ENCODE data around the gene HS3ST5. TPM values are rescaled to one million over a fixed set of nuclear protein-coding genes. Genes with fewer than 3 reads are reported as not detected.
"Not testable (repeated sequence)": the region's sequence is repeated elsewhere in the genome, so short reads cannot be mapped to it uniquely, and the experiment has no call there.

Gene HS3ST5
- total RNA-seq, 4 donors from 2014 or later, result 0.48 TPM; not detected in 3

GRCh38 chr6:114315831-114316595, 26.8 kb downstream of the HS3ST5 start:
- no peaks in the 10 kb centered on the region for H3K9me3 ChIP-seq
- no peak overlapping the region for H3K27ac ChIP-seq
- intact Hi-C loops (cut with DNase I; ENCODE audit: low total_unique reads), result no loop called here
- DNase-seq, result no peak
- no peaks in the 10 kb centered on the region for H3K27me3 ChIP-seq
- H3K4me1 ChIP-seq, result no peaks in the 10 kb centered on the region
- H3K4me3 ChIP-seq, result no peak overlapping the region
- TF ChIP-seq POLR2A (IDR thresholded peaks at IDR 0.05), result no peak
- TF ChIP-seq, protein P1, sequence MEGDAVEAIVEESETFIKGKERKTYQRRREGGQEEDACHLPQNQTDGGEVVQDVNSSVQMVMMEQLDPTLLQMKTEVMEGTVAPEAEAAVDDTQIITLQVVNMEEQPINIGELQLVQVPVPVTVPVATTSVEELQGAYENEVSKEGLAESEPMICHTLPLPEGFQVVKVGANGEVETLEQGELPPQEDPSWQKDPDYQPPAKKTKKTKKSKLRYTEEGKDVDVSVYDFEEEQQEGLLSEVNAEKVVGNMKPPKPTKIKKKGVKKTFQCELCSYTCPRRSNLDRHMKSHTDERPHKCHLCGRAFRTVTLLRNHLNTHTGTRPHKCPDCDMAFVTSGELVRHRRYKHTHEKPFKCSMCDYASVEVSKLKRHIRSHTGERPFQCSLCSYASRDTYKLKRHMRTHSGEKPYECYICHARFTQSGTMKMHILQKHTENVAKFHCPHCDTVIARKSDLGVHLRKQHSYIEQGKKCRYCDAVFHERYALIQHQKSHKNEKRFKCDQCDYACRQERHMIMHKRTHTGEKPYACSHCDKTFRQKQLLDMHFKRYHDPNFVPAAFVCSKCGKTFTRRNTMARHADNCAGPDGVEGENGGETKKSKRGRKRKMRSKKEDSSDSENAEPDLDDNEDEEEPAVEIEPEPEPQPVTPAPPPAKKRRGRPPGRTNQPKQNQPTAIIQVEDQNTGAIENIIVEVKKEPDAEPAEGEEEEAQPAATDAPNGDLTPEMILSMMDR (IDR thresholded peaks at IDR 0.05), result no peak
- no peaks in the 10 kb centered on the region for H3K36me3 ChIP-seq

- H3K4me1 ChIP-seq; H3K9me3 ChIP-seq; H3K4me3 ChIP-seq; H3K27me3 ChIP-seq; H3K27ac ChIP-seq; DNase-seq; intact Hi-C loops (cut with DNase I; ENCODE audit: low total_unique reads); H3K36me3 ChIP-seq: not testable (repeated sequence)
Measured at GRCh38 chr6:114313816-114314215, 29.0 kb downstream of the HS3ST5 start.

GRCh38 chr6:114312931-114313330, 29.9 kb downstream of the HS3ST5 start:
- Histone ChIP-seq H3K9me3 (no peaks in the 10 kb centered on the region), H3K4me3 (no peak overlapping the region), H3K36me3 (no peaks in the 10 kb centered on the region), H3K27me3 (no peaks in the 10 kb centered on the region), H3K4me1 (no peaks in the 10 kb centered on the region), H3K27ac (no peak overlapping the region)
- no peak for DNase-seq
- intact Hi-C loops (cut with DNase I; ENCODE audit: low total_unique reads), result no loop called here
- no peak for TF ChIP-seq POLR2A (IDR thresholded peaks at IDR 0.05)
- TF ChIP-seq, protein P1 (IDR thresholded peaks at IDR 0.05), result no peak

DNA sequence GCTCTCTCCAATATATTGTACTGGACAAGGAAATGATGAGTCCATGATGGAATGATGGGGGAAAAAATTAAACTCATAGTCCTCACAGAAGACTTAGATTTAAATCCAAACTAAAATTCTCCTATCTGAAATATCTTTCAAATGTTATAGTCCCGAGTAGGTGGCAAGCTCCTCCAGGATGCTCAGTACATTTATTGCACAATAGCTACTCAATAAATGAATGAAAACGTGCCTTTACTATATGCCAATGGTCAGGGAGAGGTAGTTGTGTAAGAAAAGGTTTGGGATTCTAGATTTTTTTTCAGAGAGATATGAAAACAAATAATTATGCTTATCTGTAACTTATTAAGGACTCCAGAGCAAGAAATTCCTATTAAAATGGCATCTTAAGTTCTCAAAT, 32.8 kb downstream of the HS3ST5 start:
- Histone ChIP-seq H3K27me3 (no peaks in the 10 kb centered on the region), H3K9me3 (no peaks in the 10 kb centered on the region), H3K36me3 (no peaks in the 10 kb centered on the region), H3K4me1 (no peaks in the 10 kb centered on the region), H3K4me3 (no peak overlapping the region), H3K27ac (no peak overlapping the region)
- TF ChIP-seq POLR2A (IDR thresholded peaks at IDR 0.05), result no peak
- TF ChIP-seq, protein P1 (IDR thresholded peaks at IDR 0.05), result no peak
- DNase-seq, result no peak
- intact Hi-C loops (cut with DNase I; ENCODE audit: low total_unique reads), result no loop called here

DNA sequence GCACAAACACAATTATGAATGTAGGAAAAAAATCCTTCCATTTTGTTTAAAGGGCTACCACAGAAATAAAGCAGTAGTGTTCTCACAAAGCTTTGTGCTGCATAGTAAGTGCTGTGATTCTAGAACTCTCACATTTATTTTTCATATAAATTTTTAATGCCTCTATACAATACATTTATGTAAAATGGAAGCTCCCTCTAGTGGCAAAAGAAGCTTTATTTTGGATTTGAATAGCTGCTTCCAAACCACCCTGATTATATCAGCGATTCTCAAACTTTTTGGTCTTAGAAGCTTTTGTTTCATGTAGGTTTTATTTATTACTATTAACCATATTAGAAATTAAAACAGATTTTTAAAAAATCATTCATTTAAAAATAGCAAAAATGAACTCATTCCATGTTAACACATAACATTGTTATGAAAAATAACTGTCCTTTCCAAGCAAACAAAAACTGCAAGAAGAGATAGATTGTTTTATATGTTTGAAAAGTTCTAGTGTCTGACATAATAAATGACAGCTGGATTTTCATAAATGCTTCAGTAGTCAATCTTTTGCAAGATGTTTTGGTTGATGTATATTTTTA, 38.4 kb downstream of the HS3ST5 start:
- H3K36me3 ChIP-seq, result no peaks in the 10 kb centered on the region
- intact Hi-C loops (cut with DNase I; ENCODE audit: low total_unique reads), result no loop called here
- TF ChIP-seq, protein P1 (IDR thresholded peaks at IDR 0.05), result no peak
- TF ChIP-seq POLR2A (IDR thresholded peaks at IDR 0.05), result no peak
- DNase-seq, result no peak
- H3K4me3 ChIP-seq, result no peak overlapping the region
- no peaks in the 10 kb centered on the region for H3K9me3 ChIP-seq
- H3K4me1 ChIP-seq, result no peaks in the 10 kb centered on the region
- H3K27ac ChIP-seq, result no peak overlapping the region
- no peaks in the 10 kb centered on the region for H3K27me3 ChIP-seq
